ENCODE measurements around the gene RAB43. TPM values are rescaled to one million over a fixed set of nuclear protein-coding genes. Genes with fewer than 3 reads are reported as not detected.
A peak's percentile ranks its signal among the peaks of the same experiment; 100 is the strongest.
"Not testable (repeated sequence)": the region's sequence is repeated elsewhere in the genome, so short reads cannot be mapped to it uniquely, and the experiment has no call there.

RAB43 gene
- polyA plus RNA-seq, 1 donor = 4.0 TPM

- no peak for DNase-seq
These were observed 1.9 kb upstream of the RAB43 start for GRCh38 chr3:129123314-129124060.

- DNase-seq = no peak
These were observed 908 bp upstream of the RAB43 start for GRCh38 chr3:129122412-129123011.

GRCh38 chr3:129121016-129121791 lies 400 bp downstream of the RAB43 start:
- no peak for DNase-seq

- DNase-seq = peak; percentile 87
These were observed 1.2 kb downstream of the RAB43 start for GRCh38 chr3:129120254-129121004.

GRCh38 chr3:129119365-129120100 lies 2.1 kb downstream of the RAB43 start:
- no peak for DNase-seq

- DNase-seq = no peak
These were observed 2.9 kb downstream of the RAB43 start for GRCh38 chr3:129118745-129119144.

GRCh38 chr3:129117134-129117533 lies 4.5 kb downstream of the RAB43 start:
- no peak for DNase-seq

GRCh38 chr3:129116482-129116946 lies 5.1 kb downstream of the RAB43 start:
- no peak for DNase-seq

GRCh38 chr3:129114455-129114854 lies 7.1 kb downstream of the RAB43 start:
- DNase-seq = no peak

GRCh38 chr3:129112308-129113052 lies 9.1 kb downstream of the RAB43 start:
- no peak for DNase-seq

GRCh38 chr3:129111076-129111780 lies 10.4 kb downstream of the RAB43 start:
- not testable (repeated sequence) for DNase-seq

- no peak for DNase-seq
These were observed 13.8 kb downstream of the RAB43 start for GRCh38 chr3:129107793-129108192.

- DNase-seq = no peak
These were observed 14.6 kb downstream of the RAB43 start for GRCh38 chr3:129106866-129107565.

- DNase-seq = no peak
These were observed 15.3 kb downstream of the RAB43 start for GRCh38 chr3:129106320-129106719.

GRCh38 chr3:129105862-129106261 lies 15.7 kb downstream of the RAB43 start:
- DNase-seq = no peak

- DNase-seq = no peak
These were observed 17.0 kb downstream of the RAB43 start for GRCh38 chr3:129104498-129105079.

- no peak for DNase-seq
These were observed 17.6 kb downstream of the RAB43 start for GRCh38 chr3:129104051-129104450.

- DNase-seq = no peak
These were observed 18.3 kb downstream of the RAB43 start for GRCh38 chr3:129103296-129103695.

Measured in left kidney (tissue), 2 donors.